ENCODE results near the gene PDPN. TPM values are rescaled to one million over a fixed set of nuclear protein-coding genes. Genes with fewer than 3 reads are reported as not detected.
A peak's percentile ranks its signal among the peaks of the same experiment; 100 is the strongest.

The PDPN gene
- total RNA-seq, 2 donors from 2014 or later: 17.3 to 28.9 TPM

DNA sequence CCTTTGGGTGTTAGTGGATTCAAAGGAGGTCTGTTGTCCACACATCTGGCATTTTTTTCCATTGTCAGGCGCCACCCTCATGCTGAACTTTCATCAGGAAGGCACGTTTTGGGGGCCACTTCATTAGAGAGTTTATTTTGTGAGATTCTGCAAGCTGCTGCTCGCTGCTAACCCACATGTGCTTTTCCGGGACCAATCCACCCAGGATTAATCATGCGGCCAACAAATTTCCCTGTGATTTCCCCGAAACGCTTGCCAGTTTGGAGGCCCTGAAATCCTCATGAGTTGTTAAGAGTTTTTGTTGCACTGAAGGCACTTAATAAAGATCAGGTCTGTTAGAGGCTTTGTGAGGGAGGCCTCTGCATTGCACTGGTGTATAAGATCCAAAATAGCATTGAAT, 2.4 kb downstream of the PDPN start:
- DNase-seq (ENCODE audit: low spot score): no peak
- Histone ChIP-seq H3K36me3 (no peaks in the 10 kb centered on the region), H3K9me3 (no peaks in the 10 kb centered on the region), H3K4me1 (peaks cover 0 to 12% of the 10 kb centered on the region in 2 donors), H3K4me3 (no peak overlapping the region), H3K27ac (peak overlapping the region in 1 of 2 donors; percentile 11), H3K27me3 (no peaks in the 10 kb centered on the region)
- TF ChIP-seq, protein P1, sequence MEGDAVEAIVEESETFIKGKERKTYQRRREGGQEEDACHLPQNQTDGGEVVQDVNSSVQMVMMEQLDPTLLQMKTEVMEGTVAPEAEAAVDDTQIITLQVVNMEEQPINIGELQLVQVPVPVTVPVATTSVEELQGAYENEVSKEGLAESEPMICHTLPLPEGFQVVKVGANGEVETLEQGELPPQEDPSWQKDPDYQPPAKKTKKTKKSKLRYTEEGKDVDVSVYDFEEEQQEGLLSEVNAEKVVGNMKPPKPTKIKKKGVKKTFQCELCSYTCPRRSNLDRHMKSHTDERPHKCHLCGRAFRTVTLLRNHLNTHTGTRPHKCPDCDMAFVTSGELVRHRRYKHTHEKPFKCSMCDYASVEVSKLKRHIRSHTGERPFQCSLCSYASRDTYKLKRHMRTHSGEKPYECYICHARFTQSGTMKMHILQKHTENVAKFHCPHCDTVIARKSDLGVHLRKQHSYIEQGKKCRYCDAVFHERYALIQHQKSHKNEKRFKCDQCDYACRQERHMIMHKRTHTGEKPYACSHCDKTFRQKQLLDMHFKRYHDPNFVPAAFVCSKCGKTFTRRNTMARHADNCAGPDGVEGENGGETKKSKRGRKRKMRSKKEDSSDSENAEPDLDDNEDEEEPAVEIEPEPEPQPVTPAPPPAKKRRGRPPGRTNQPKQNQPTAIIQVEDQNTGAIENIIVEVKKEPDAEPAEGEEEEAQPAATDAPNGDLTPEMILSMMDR (IDR thresholded peaks at IDR 0.05): no peak

DNA sequence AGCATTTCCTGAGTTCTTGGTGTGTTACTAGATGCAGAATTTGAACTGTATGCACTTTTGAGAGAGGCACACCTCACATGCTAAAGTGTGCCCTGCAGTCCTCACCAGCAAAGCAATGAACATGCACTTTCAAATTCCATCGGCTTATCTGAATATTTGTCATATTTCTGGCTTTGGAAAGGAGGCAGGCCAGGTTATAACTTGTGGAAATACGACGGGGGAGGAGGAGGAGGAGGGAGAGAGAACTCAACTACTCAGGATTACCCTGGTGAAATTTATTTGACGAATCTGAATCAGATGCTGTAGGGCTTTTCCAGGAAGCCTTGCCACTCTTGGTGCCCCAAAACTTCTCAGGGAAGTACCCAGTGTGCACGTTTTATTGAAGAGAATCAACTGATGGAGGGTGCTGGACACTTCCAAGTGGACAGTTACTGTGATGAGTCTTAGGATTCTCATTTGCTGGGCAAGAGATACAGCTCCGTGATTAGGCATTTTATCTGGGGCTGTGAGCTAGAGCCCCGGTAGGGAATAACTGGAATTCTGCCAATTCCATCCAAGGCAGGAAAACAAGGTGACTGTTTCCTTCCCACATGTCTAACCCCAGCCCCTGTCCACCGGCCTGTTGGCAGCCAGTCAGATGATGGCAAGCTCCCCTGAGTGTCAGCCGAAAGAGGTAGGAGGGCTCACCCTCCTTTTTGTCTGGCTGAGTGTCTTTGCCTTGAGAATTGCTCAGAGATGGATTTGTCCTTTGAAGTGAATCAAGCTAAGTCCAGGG, 3.8 kb downstream of the PDPN start:
- Histone ChIP-seq H3K9me3 (no peaks in the 10 kb centered on the region), H3K27me3 (no peaks in the 10 kb centered on the region), H3K4me1 (peaks cover 0 to 12% of the 10 kb centered on the region in 2 donors), H3K4me3 (no peak overlapping the region), H3K27ac (no peak overlapping the region), H3K36me3 (no peaks in the 10 kb centered on the region)
- TF ChIP-seq, protein P1 (IDR thresholded peaks at IDR 0.05): no peak
- DNase-seq (ENCODE audit: low spot score): no peak

DNA sequence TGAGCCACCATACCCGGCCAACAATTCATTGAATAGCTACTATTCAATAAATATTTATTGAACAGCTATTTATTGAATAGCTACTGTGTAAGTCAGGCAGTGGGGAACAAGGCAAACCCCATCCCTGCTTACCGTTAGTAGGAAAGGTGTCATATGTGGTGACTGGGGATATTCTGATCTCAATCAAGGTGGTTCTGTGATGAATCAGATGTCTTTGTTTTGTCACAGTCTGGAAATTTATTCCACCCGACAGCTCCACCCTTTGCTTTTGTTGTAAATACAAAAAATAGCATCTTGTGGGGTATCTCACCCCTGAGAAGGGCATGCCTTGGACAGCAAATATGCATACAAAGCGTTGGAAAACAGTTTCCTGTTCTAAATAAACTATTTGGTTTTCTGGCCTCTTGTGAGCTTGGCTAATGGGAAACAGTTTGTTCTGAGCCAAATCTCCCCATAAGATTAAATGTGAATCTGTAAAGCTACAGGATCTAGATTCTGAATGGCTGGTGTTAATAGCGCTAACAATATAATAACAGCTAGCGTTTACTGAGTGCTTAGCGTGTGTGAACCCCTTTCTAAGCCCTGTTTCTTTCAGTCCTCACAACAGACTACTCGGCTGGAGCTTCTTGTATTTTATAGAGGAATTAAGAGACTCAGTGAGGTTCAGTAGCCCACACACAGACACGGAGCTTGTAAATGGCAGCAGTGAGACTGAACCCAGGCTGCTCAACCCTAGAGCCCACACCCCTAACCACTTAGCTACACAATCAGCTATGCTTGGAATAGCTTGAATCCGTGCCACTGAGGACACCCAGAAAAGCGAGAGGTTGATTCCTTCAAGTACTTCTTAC, 5.5 kb downstream of the PDPN start:
- H3K27ac ChIP-seq: no peak overlapping the region
- no peaks in the 10 kb centered on the region for H3K36me3 ChIP-seq
- peaks cover 0 to 24% of the 10 kb centered on the region in 2 donors for H3K4me1 ChIP-seq
- no peaks in the 10 kb centered on the region for H3K27me3 ChIP-seq
- no peak for DNase-seq (ENCODE audit: low spot score)
- H3K9me3 ChIP-seq: no peaks in the 10 kb centered on the region
- TF ChIP-seq, protein P1 (IDR thresholded peaks at IDR 0.05): no peak
- no peak overlapping the region for H3K4me3 ChIP-seq

DNA sequence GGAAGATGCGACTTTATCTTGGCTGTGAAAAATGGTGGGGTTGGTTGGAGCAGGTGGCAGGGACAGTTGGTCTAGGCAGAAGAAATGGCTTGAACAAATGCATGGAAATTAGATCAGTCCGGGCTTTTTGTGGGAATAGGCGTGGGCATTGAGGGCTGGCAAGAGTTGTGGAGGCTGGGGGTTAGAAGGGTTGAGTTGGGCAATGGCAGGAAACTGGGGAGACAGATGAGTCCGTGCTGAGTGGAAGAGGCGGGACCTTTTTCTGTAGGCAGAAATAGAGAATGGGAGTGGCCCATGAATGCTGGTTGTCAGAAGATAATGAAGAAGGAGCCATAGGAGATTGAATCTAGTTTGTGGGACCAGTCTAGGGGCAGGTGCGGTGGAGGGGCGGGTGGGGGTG, 6.9 kb downstream of the PDPN start:
- TF ChIP-seq, protein P1 (IDR thresholded peaks at IDR 0.05): no peak

DNA sequence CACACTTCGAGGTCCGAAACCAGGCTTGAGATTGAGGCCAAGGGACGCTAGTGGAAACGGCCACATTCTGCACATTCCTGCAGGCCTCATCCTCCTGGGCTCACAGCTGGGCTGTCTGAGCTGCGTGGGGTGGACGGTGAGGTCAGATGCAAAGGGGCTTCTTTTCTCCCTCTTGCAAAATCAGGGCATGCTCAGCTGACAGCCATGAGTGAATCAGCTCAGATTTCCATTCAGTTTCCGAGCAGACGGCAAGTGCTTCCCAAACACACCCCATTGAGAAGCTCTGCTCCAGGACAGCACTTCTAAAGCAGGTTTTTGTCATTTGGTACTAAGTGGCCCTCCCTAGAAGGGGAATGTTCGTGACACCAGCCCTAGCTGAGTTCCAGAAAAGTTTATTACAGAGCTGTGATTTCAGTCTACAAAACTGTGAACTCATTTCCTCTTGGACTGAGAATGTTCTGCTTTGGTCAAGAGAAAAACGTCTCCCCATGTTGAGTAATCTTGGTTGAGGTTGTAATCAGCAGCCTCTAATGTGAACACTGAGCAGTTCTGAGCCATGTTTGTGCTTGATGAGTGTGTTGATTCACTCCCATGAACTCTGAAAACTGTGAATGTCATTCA, 10.0 kb downstream of the PDPN start:
- Histone ChIP-seq H3K27ac (peak overlapping the region; percentile 58 to 69), H3K9me3 (no peaks in the 10 kb centered on the region), H3K27me3 (no peaks in the 10 kb centered on the region), H3K4me3 (no peak overlapping the region), H3K4me1 (peaks cover 0 to 16% of the 10 kb centered on the region in 2 donors), H3K36me3 (no peaks in the 10 kb centered on the region)
- DNase-seq (ENCODE audit: low spot score): peak; percentile 69
- TF ChIP-seq, protein P1 (IDR thresholded peaks at IDR 0.05): no peak

More for the DNA sequence above, 6.9 kb downstream of the PDPN start:
- no peak for DNase-seq (ENCODE audit: low spot score)
- Histone ChIP-seq H3K9me3 (no peaks in the 10 kb centered on the region), H3K4me3 (no peak overlapping the region), H3K4me1 (peaks cover 0 to 28% of the 10 kb centered on the region in 2 donors), H3K27ac (no peak overlapping the region), H3K36me3 (no peaks in the 10 kb centered on the region), H3K27me3 (no peaks in the 10 kb centered on the region)

All from right atrium auricular region (tissue), 2 donors.